Measurements from ENCODE around the gene RASGRF2. TPM values are rescaled to one million over a fixed set of nuclear protein-coding genes. Genes with fewer than 3 reads are reported as not detected.

RASGRF2 gene
- total and polyA plus RNA-seq, 9 of the 15 experiments (the other 6 are each of a cell fraction or from before 2014, with no cell fraction given): 0.01 to 0.22 (median 0.08) TPM; not detected in 2

GRCh38 chr5:81003811-81004386, 43.7 kb downstream of the RASGRF2 start:
- Histone ChIP-seq H2AFZ (ENCODE audit: low read depth, low read length) (no peak overlapping the region), H3K9ac (ENCODE audit: insufficient read depth in 1 of 2, low read depth in 2 of 2, low read length in 2 of 2) (no peak overlapping the region), H3K9me3 (replicated peaks; ENCODE audit: control insufficient read depth, insufficient read depth, low read depth, low read length) (no peaks in the 10 kb centered on the region), H3K9me1 (ENCODE audit: control insufficient read depth, insufficient read depth, low read length) (no peaks in the 10 kb centered on the region), H3K4me2 (ENCODE audit: insufficient read depth, low read length) (no peak overlapping the region), H3K4me1 (replicated peaks in 1 of 2; ENCODE audit: control insufficient read depth in 2 of 2, insufficient read depth in 2 of 2, low read length in 2 of 2) (no peaks in the 10 kb centered on the region), H3K36me3 (ENCODE audit: control insufficient read depth, insufficient read depth, low read length) (no peaks in the 10 kb centered on the region), H3K4me3 (no peak overlapping the region), H3K27me3 (ENCODE audit: control insufficient read depth in 2 of 2, insufficient read depth in 2 of 2, low read length in 2 of 2) (peaks cover 15 to 16% of the 10 kb centered on the region in 2 experiments; a peak in 4 of 5 replicates), H3K27ac (ENCODE audit: extremely low read depth, low read depth, low read length) (no peak overlapping the region), H3K79me2 (ENCODE audit: control insufficient read depth, insufficient read depth, low read length) (no peaks in the 10 kb centered on the region), H4K20me1 (replicated peaks; ENCODE audit: control insufficient read depth, insufficient read depth, low read length) (no peaks in the 10 kb centered on the region)
- intact Hi-C loops (cut with micrococcal nuclease) (no loop called here), in situ Hi-C loops (cut with MboI) (no loop called here)
- no TSS peak for BruUV-seq (replicated peaks)
- ChIA-PET CTCF (ENCODE audit: low intra/inter-chr PET ratio) (no interaction called here), POLR2A (interaction anchor here (0.6 kb wide), 1 partner anchor 28 kb away, joined by 3 read pairs; no protein-coding TSS in a partner anchor)
- FAIRE-seq (peak; percentile 26), DNase-seq (ENCODE audit: extremely low read depth in 1 of 4, low spot score in 3 of 4) (no peak), ATAC-seq (no peak)
- 1% methylated on average over 4 of the region's 4 CpGs for WGBS (ENCODE audit: insufficient coverage, low coverage, missing lambda C conversion rate)
- TF ChIP-seq IRF9 (tag; IDR thresholded peaks at IDR 0.05) (no peak), ARID3B (CRISPR knock-in tag; IDR thresholded peaks at IDR 0.05; ENCODE audit: borderline replicate concordance) (no peak), NCOA6 (IDR thresholded peaks at IDR 0.05) (no peak)

Data from K562 (cell line).